GM12878 (cell line): ENCODE data around the gene ROM1. TPM values are rescaled to one million over a fixed set of nuclear protein-coding genes. Genes with fewer than 3 reads are reported as not detected.

Experiments
- ATAC-seq: fragments of 200-7000 bp; cut with Tn5 transposase; 3 replicates; pipeline ENCODE4 v1.9.1; 2020; ENCODE audit warnings: mild to moderate bottlenecking, moderate library complexity
- BruUV-seq: library from RNA; stranded (reverse); fragments of 400-500 nt; replicated peaks from 2 replicates; lab custom pipeline; 2021; lab: Mats Ljungman, UMichigan
- CTCF ChIA-PET: fragments of 300-600 bp; sonication (Branson Sonifier 250); formaldehyde crosslinking; extraction: SDS; loops from one replicate; lab custom pipeline; 2021; ENCODE audit warnings: inconsistent platforms; lab: Yijun Ruan, JAX
- POLR2A ChIA-PET: fragments of 350-600 bp; formaldehyde crosslinking; extraction: SDS; loops from one replicate; lab custom pipeline; 2021; ENCODE audit warnings: inconsistent platforms; lab: Charles Lee
- RAD21 ChIA-PET: fragments of 300-600 bp; sonication (Branson Sonifier 250); formaldehyde crosslinking; loops from one replicate; lab custom pipeline; 2023; ENCODE audit warnings: antibody characterized with exemption; ENCODE audit not compliant: unreplicated experiment; lab: Charles Lee
- SMC1A ChIA-PET: fragments of 300-600 bp; sonication (Branson Sonifier 250); formaldehyde crosslinking; loops from one replicate; lab custom pipeline; 2023; ENCODE audit not compliant: unreplicated experiment, uncharacterized antibody; lab: Charles Lee
- DNase-seq: peaks from one replicate; pipeline ENCODE4 v3.0.0-alpha.2; 2011; ENCODE audit warnings: low read depth, low spot score
- FAIRE-seq: peaks from 3 replicates; lab custom pipeline; 2011; peaks lifted over from hg19 to GRCh38; lab: Jason Lieb, UNC
- H2AFZ ChIP-seq: 2 replicates; pipeline ENCODE4 v1.6.0; 2011; ENCODE audit warnings: low read depth, low read length, control low read depth; ENCODE audit not compliant: control insufficient read depth
- H3K27ac ChIP-seq: 2 replicates; pipeline ENCODE4 v1.5.1; 2011; ENCODE audit warnings: control low read depth; ENCODE audit not compliant: control insufficient read depth, insufficient read depth
- H3K27me3 ChIP-seq, 2 experiments: replicated peaks in 1 of 2; 2 replicates each; pipeline versions ENCODE4 v1.6.0 to v1.6.1; 2011; ENCODE audit warnings: low read length in 1 of 2; ENCODE audit not compliant: control insufficient read depth in 2 of 2, insufficient read depth in 2 of 2
- H3K36me3 ChIP-seq, 2 experiments: 2 replicates each; pipeline ENCODE4 v1.5.1; 2011; ENCODE audit warnings: low read length in 1 of 2; ENCODE audit not compliant: control insufficient read depth in 2 of 2, insufficient read depth in 2 of 2
- H3K4me1 ChIP-seq: 2 replicates; pipeline ENCODE4 v1.6.1; 2011; ENCODE audit warnings: mild to moderate bottlenecking, low read length, moderate library complexity, mixed read lengths; ENCODE audit not compliant: control insufficient read depth, insufficient read depth
- H3K4me2 ChIP-seq: 2 replicates; pipeline ENCODE4 v1.6.0; 2011; ENCODE audit warnings: control low read depth; ENCODE audit not compliant: control insufficient read depth, insufficient read depth
- H3K4me3 ChIP-seq: fragments of 200-600 bp; sonication (generic); 2 replicates; pipeline ENCODE4 v1.5.1; 2016
- H3K79me2 ChIP-seq: 2 replicates; pipeline ENCODE4 v1.6.0; 2011; ENCODE audit warnings: low read length; ENCODE audit not compliant: control insufficient read depth, insufficient read depth
- H3K9ac ChIP-seq: 2 replicates; pipeline ENCODE4 v1.8.0; 2011; ENCODE audit warnings: low read length, control low read depth, mixed read lengths; ENCODE audit not compliant: control insufficient read depth, insufficient read depth
- H3K9me3 ChIP-seq: replicated peaks from 3 replicates; pipeline ENCODE4 v1.5.1; 2011; ENCODE audit warnings: mild to moderate bottlenecking, low read length; ENCODE audit not compliant: control insufficient read depth, insufficient read depth
- H4K20me1 ChIP-seq: 2 replicates; pipeline ENCODE4 v1.6.0; 2011; ENCODE audit not compliant: control insufficient read depth, insufficient read depth
- ATF7 ChIP-seq: fragments of 450-650 bp; IDR thresholded peaks from 2 replicates; pipeline ENCODE4 v1.6.1; 2016; ENCODE audit warnings: low read depth, mild to moderate bottlenecking
- BCL11A ChIP-seq: IDR thresholded peaks from 2 replicates; pipeline ENCODE4 v1.6.1; 2011; ENCODE audit warnings: low read depth, low read length
- BCLAF1 ChIP-seq: fragments of 450-650 bp; IDR thresholded peaks from 2 replicates; pipeline ENCODE4 v1.6.1; 2017; ENCODE audit warnings: antibody characterized with exemption, mild to moderate bottlenecking, moderate library complexity
- CBFB ChIP-seq: IDR thresholded peaks from 2 replicates; pipeline ENCODE4 v1.6.1; 2016; ENCODE audit warnings: antibody characterized with exemption, low read depth
- MYC ChIP-seq: IDR thresholded peaks from 2 replicates; pipeline ENCODE4 v1.6.1; 2011; ENCODE audit warnings: mild to moderate bottlenecking, low read length, moderate library complexity, inconsistent platforms; ENCODE audit not compliant: insufficient read depth, insufficient replicate concordance, insufficient read length, severe bottlenecking
- NFXL1 ChIP-seq: fragments of 450-650 bp; IDR thresholded peaks from 2 replicates; pipeline ENCODE4 v1.6.1; 2017; ENCODE audit warnings: antibody characterized with exemption, mild to moderate bottlenecking, borderline replicate concordance
- NR2F1 ChIP-seq: fragments of 450-650 bp; conservative IDR thresholded peaks from 2 replicates; pipeline ENCODE4 v1.6.1; 2017; ENCODE audit warnings: mild to moderate bottlenecking
- SIN3A ChIP-seq: IDR thresholded peaks from 2 replicates; pipeline ENCODE4 v1.6.1; 2012; ENCODE audit warnings: low read depth, low read length, improper control_type of control experiment
- SREBF2 ChIP-seq: IDR thresholded peaks from 2 replicates; pipeline ENCODE4 v1.6.1; 2012; ENCODE audit warnings: mild to moderate bottlenecking, low read length
- STAT3 ChIP-seq: IDR thresholded peaks from 2 replicates; pipeline ENCODE4 v1.6.1; 2011; ENCODE audit warnings: low read depth, low read length, improper control_type of control experiment
- USF1 ChIP-seq: IDR thresholded peaks from 2 replicates; pipeline ENCODE4 v1.6.1; 2011; ENCODE audit warnings: borderline replicate concordance, low read depth, mild to moderate bottlenecking, moderate library complexity, mixed read lengths, low read length; ENCODE audit not compliant: insufficient read depth; ENCODE audit errors: extremely low read length
- ZNF207 ChIP-seq: fragments of 450-650 bp; IDR thresholded peaks from 2 replicates; pipeline ENCODE4 v1.6.1; 2014; ENCODE audit warnings: antibody characterized with exemption, mild to moderate bottlenecking, borderline replicate concordance
- WGBS: methylation state at CpG from one replicate; pipeline ENCODE4 v1.1.6; 2016; ENCODE audit warnings: low lambda C conversion rate; ENCODE audit not compliant: insufficient replicate concordance, insufficient coverage; ENCODE audit errors: missing lambda C conversion rate; 5-methylcytosine and 5-hydroxymethylcytosine counted together
- in situ Hi-C: fragments of 300-500 bp; cut with MboI; formaldehyde crosslinking; loops from 9 replicates; pipeline ENCODE4 v1.14.3; 2018; ENCODE audit warnings: mixed read lengths
- intact Hi-C: fragments of 100-400 bp; cut with micrococcal nuclease; formaldehyde crosslinking; loops from one replicate; pipeline ENCODE4 v1.14.2; 2022; ENCODE audit not compliant: unreplicated experiment
- polyA plus RNA-seq, 11 experiments: library from polyadenylated mRNA; depleted of rRNA in 4 of 11; unstranded in 6 of 11; stranded (reverse) in 5 of 11; fragments of >200 nt; fragmentation: Nextera tagmentation in 4 of 11; fragmentation: Illumina TruSeq in 1 of 11; extraction: Ambion mirVana in 4 of 11; extraction: Trizol in 1 of 11; gene quantifications; 1 replicate in 1 of 11; 2 replicates in 10 of 11; pipeline versions ENCODE4 v1.2.1 to v1.2.3, GENCODE V29; 2011 to 2016; ENCODE audit warnings: inconsistent platforms in 2 of 11, missing spikeins in 2 of 11, low read depth in 1 of 11
- total RNA-seq, 4 experiments: library from RNA; depleted of rRNA in 3 of 4; stranded (reverse); fragments of >200 nt in 3 of 4; fragmentation: Illumina TruSeq in 1 of 4; extraction: Trizol in 1 of 4; gene quantifications; 2 replicates each; pipeline versions ENCODE4 v1.2.1 to v1.2.3, GENCODE V29; 2013 to 2021
- TF ChIP-seq, protein P1 (sequence below): fragments of 450-650 bp; conservative IDR thresholded peaks from 2 replicates; pipeline ENCODE4 v1.6.1; 2017; ENCODE audit warnings: mild to moderate bottlenecking, moderate library complexity

The ROM1 gene
- total and polyA plus RNA-seq, 10 of the 15 experiments (the other 5 are each of a cell fraction or from before 2014, with no cell fraction given) = 0.42 to 3.0 (median 1.1) TPM

DNA sequence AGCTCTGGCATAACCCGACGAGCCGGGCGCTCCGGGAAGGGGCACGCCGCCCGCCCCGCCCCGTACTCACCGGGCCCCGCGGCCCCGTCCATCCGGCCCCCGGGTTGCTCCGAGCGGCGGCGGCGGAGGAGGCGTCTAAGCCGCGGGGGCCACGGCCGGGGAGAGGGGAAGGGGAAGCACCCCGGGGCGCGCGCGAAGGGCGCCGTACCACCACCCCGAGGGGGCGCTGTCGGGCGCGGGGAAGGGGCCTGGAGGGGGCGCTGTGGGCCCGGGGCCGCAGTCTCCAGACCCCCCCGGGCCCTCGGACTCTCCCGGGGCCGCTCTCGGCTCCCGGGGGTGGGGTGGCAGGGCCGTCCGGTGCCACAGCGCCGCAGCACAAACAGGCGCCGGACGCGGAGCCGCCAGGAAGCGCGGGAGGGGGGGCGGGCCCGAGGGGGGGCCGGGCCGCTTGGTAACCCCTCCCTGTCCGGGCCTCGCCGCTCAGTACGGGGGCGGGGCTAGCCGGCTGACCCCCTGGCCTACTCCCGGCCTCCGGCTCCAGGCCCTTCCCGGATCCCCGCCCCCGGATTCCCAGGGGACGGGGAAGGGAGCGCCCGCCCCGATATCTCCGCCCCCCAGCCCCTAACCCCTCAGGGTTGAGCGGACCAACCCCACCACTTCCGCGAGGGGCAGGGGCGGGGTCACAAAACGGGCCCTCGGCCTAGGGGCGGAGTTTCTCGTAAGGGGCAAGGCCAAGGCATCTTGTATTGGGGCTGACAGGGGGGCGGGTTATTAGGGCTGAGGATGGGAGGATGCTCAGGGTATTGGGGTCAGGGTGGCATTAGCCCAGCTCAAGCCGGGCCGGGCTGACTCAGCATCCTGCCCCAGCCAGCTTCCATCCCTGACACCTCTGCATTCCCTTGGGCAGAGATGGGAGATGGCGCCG, at the start of gene ROM1, which contains the start of gene EML3 (continued):
- no peak for TF ChIP-seq MYC
- no peak for TF ChIP-seq NFXL1

DNA sequence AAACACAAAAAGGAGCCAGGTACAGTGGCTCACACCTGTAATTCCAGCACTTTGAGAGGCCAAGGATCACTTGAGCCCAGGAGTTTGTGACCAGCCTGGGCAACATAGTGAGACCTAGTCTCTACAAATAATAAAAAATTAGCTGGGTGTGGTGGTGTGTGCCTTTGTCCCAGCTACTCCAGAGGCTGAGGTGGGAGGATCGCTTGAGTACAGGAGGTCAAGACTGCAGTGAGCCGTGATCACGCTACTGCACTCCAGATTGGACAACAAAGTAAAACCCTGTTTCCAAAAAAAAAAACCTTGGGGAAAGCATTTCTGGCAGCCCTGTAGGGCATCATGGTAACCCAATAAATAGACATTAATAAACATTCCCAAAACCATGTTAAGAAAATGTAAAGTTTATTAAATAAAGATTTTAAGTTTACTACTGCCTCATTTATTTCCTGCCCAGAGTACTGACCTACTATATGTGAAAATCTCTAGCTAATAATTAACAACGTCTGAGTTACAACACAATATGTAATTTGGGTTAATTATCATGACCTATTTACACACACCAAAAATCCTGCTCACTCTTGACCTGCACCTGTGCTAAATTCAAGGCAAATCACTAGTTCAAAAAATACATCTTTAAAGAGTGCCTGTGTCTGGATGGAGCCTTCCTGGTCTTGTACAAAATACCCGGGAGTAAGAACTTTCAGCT, 47.8 kb upstream of the ROM1 start:
- peaks cover 8% of the 10 kb centered on the region for H3K4me1 ChIP-seq
- DNase-seq (no peak), FAIRE-seq (no peak), ATAC-seq (no peak)
- no peak for TF ChIP-seq ATF7
- no peak for TF ChIP-seq NR2F1
- no peak for TF ChIP-seq STAT3
- TF ChIP-seq BCLAF1 = no peak
- TF ChIP-seq CBFB = no peak
- TF ChIP-seq ZNF207 = no peak
- TF ChIP-seq, protein P1, sequence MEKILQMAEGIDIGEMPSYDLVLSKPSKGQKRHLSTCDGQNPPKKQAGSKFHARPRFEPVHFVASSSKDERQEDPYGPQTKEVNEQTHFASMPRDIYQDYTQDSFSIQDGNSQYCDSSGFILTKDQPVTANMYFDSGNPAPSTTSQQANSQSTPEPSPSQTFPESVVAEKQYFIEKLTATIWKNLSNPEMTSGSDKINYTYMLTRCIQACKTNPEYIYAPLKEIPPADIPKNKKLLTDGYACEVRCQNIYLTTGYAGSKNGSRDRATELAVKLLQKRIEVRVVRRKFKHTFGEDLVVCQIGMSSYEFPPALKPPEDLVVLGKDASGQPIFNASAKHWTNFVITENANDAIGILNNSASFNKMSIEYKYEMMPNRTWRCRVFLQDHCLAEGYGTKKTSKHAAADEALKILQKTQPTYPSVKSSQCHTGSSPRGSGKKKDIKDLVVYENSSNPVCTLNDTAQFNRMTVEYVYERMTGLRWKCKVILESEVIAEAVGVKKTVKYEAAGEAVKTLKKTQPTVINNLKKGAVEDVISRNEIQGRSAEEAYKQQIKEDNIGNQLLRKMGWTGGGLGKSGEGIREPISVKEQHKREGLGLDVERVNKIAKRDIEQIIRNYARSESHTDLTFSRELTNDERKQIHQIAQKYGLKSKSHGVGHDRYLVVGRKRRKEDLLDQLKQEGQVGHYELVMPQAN = no peak
- TF ChIP-seq BCL11A = no peak
- no peak for TF ChIP-seq SREBF2
- TF ChIP-seq MYC = no peak
- no peak for TF ChIP-seq USF1
- TF ChIP-seq SIN3A = no peak
- ChIA-PET SMC1A (interaction anchor here (0.7 to 3.3 kb wide), 8 partner anchors 8 to 171 kb away, joined by 3 to 18 read pairs (median 4); no protein-coding TSS in a partner anchor), POLR2A (interaction anchor here (0.6 to 1.9 kb wide), 6 partner anchors 9 to 279 kb away, joined by 3 to 8 read pairs (median 4); partner anchors contain the start of genes EEF1G and TUT1), RAD21 (interaction anchor here (0.8 to 3.6 kb wide), 8 partner anchors 7 to 140 kb away, joined by 3 to 22 read pairs (median 4); partner anchors contain the start of genes AHNAK, EEF1G and TUT1), CTCF (interaction anchor here (0.6 to 5.7 kb wide), 13 partner anchors 8 to 170 kb away, joined by 3 to 42 read pairs (median 5); partner anchors contain the start of gene TUT1)
- no peak overlapping the region for H3K4me2 ChIP-seq
- BruUV-seq = no TSS peak
- in situ Hi-C loops = no loop called here
- peaks cover 4% of the 10 kb centered on the region; the same call in 1 of the 2 replicates for H4K20me1 ChIP-seq
- peaks cover 39% of the 10 kb centered on the region for H3K79me2 ChIP-seq
- no peak overlapping the region for H3K9ac ChIP-seq
- peak overlapping the region; percentile 23; the same call in 1 of the 2 replicates for H3K4me3 ChIP-seq
- H3K36me3 ChIP-seq = peaks cover 8 to 51% of the 10 kb centered on the region in 2 experiments
- H3K27me3 ChIP-seq = no peaks in the 10 kb centered on the region
- no peak overlapping the region for H3K27ac ChIP-seq
- no peaks in the 10 kb centered on the region for H3K9me3 ChIP-seq
- WGBS = 73% methylated on average over 5 of the region's 5 CpGs
- no peak overlapping the region for H2AFZ ChIP-seq
- intact Hi-C loops = no loop called here
